GM23248 (cell line): ENCODE results near the gene CHST9. TPM values are rescaled to one million over a fixed set of nuclear protein-coding genes. Genes with fewer than 3 reads are reported as not detected.

Source experiments
- DNase-seq: peaks from one replicate; pipeline ENCODE4 v3.0.0-alpha.2; 2015
- H2AFZ ChIP-seq: fragments of 200-600 bp; sonication (generic); 2 replicates; pipeline ENCODE4 v1.6.1; 2016; ENCODE audit warnings: antibody characterized with exemption
- H3F3A ChIP-seq: fragments of 200-600 bp; sonication (generic); 2 replicates; pipeline ENCODE4 v1.6.1; 2016; ENCODE audit warnings: mild to moderate bottlenecking, antibody characterized with exemption, mixed run types; ENCODE audit not compliant: insufficient read depth
- H3K27ac ChIP-seq: fragments of 200-600 bp; sonication (generic); 2 replicates; pipeline ENCODE4 v1.5.1; 2016; ENCODE audit warnings: mild to moderate bottlenecking
- H3K27me3 ChIP-seq: fragments of 200-600 bp; sonication (generic); replicated peaks from 2 replicates; pipeline ENCODE4 v1.6.1; 2016; ENCODE audit warnings: mild to moderate bottlenecking; ENCODE audit not compliant: insufficient read depth
- H3K36me3 ChIP-seq: fragments of 200-600 bp; sonication (generic); 2 replicates; pipeline ENCODE4 v1.6.1; 2016; ENCODE audit warnings: low read depth, mild to moderate bottlenecking
- H3K4me1 ChIP-seq: fragments of 200-600 bp; sonication (generic); 2 replicates; pipeline ENCODE4 v1.6.1; 2016; ENCODE audit warnings: mild to moderate bottlenecking; ENCODE audit not compliant: insufficient read depth
- H3K4me2 ChIP-seq: fragments of 200-600 bp; sonication (generic); one replicate; pipeline ENCODE4 v1.6.1; 2016; ENCODE audit warnings: mild to moderate bottlenecking; ENCODE audit not compliant: unreplicated experiment
- H3K4me3 ChIP-seq: fragments of 200-600 bp; sonication (generic); 2 replicates; pipeline ENCODE4 v1.5.1; 2016; ENCODE audit warnings: mild to moderate bottlenecking
- H3K79me2 ChIP-seq: fragments of 200-600 bp; sonication (generic); 2 replicates; pipeline ENCODE4 v1.6.1; 2016; ENCODE audit warnings: mild to moderate bottlenecking; ENCODE audit not compliant: insufficient read depth
- H3K9ac ChIP-seq: fragments of 200-600 bp; sonication (generic); 2 replicates; pipeline ENCODE4 v1.6.1; 2016; ENCODE audit warnings: mild to moderate bottlenecking
- H3K9me2 ChIP-seq: fragments of 200-600 bp; sonication (generic); 2 replicates; pipeline ENCODE4 v1.6.1; 2016; ENCODE audit warnings: mixed run types, mild to moderate bottlenecking, moderate library complexity; ENCODE audit not compliant: insufficient read depth
- H3K9me3 ChIP-seq: fragments of 200-600 bp; sonication (generic); one replicate; pipeline ENCODE4 v1.6.1; 2017; ENCODE audit warnings: low read depth
- H4K20me1 ChIP-seq: fragments of 200-600 bp; sonication (generic); 2 replicates; pipeline ENCODE4 v1.6.0; 2016; ENCODE audit not compliant: insufficient read depth
- EZH2 ChIP-seq: fragments of 200-600 bp; sonication (generic); IDR thresholded peaks from 2 replicates; pipeline ENCODE4 v1.6.1; 2018; ENCODE audit warnings: antibody characterized with exemption, mild to moderate bottlenecking; ENCODE audit not compliant: insufficient read depth, poor library complexity, severe bottlenecking
- EZH2phosphoT487 ChIP-seq: fragments of 200-600 bp; sonication (generic); IDR thresholded peaks from 2 replicates; pipeline ENCODE4 v1.6.1; 2018; ENCODE audit warnings: antibody characterized with exemption, moderate library complexity, mild to moderate bottlenecking, low read depth; ENCODE audit not compliant: insufficient read depth
- WGBS, 2 experiments: methylation state at CpG; one replicate each; pipeline ENCODE4 v1.1.6; 2015 to 2017; ENCODE audit warnings: low lambda C conversion rate in 2 of 2, low coverage in 1 of 2; ENCODE audit errors: missing lambda C conversion rate in 2 of 2; 5-methylcytosine and 5-hydroxymethylcytosine counted together
- in situ Hi-C: fragments of 300-500 bp; cut with MboI; formaldehyde crosslinking; loops from 2 replicates; pipeline ENCODE4 v1.15.0; 2020
- polyA plus RNA-seq: library from polyadenylated mRNA; unstranded; fragments of >200 nt; fragmentation: Nextera tagmentation; extraction: Ambion mirVana; gene quantifications from 2 replicates; pipeline ENCODE4 v1.2.1, GENCODE V29; 2016
- total RNA-seq: library from RNA; depleted of rRNA; stranded (reverse); fragments of >200 nt; shearing (Covaris generic); gene quantifications from 2 replicates; pipeline ENCODE4 v1.2.3, GENCODE V29; 2014

CHST9 gene
- total and polyA plus RNA-seq, 2 experiments from 2014 or later: not detected

- Histone ChIP-seq H3K9ac (no peak overlapping the region), H3K4me1 (no peaks in the 10 kb centered on the region), H3K79me2 (no peaks in the 10 kb centered on the region), H3F3A (no peaks in the 10 kb centered on the region), H3K27me3 (no peaks in the 10 kb centered on the region), H2AFZ (no peak overlapping the region), H3K4me2 (no peak overlapping the region), H3K36me3 (no peaks in the 10 kb centered on the region), H3K9me3 (no peaks in the 10 kb centered on the region), H3K9me2 (no peaks in the 10 kb centered on the region), H3K4me3 (no peak overlapping the region), H4K20me1 (no peaks in the 10 kb centered on the region), H3K27ac (no peak overlapping the region)
- TF ChIP-seq EZH2phosphoT487: no peak
- in situ Hi-C loops: no loop called here
- 37 to 41% methylated on average over 7 of the region's 7 CpGs for WGBS, 2 experiments
- DNase-seq: no peak
Measured at GRCh38 chr18:27061488-27062095, 123.5 kb downstream of the CHST9 start.

GRCh38 chr18:27057519-27058234 is 127.4 kb downstream of the CHST9 start:
- H3K9me2 ChIP-seq: no peaks in the 10 kb centered on the region
- H3K36me3 ChIP-seq: no peaks in the 10 kb centered on the region
- H3K27me3 ChIP-seq: no peaks in the 10 kb centered on the region
- no peaks in the 10 kb centered on the region for H3K79me2 ChIP-seq
- no peak overlapping the region for H2AFZ ChIP-seq
- TF ChIP-seq EZH2phosphoT487: no peak
- no peak for TF ChIP-seq EZH2
- DNase-seq: no peak
- no peak overlapping the region for H3K27ac ChIP-seq
- H3K9ac ChIP-seq: no peak overlapping the region
- H3K4me3 ChIP-seq: no peak overlapping the region
- no peaks in the 10 kb centered on the region for H4K20me1 ChIP-seq
- H3K4me1 ChIP-seq: no peaks in the 10 kb centered on the region
- in situ Hi-C loops: no loop called here
- WGBS, 2 experiments: 4% methylated on average over 11 of the region's 11 CpGs
- H3K9me3 ChIP-seq: no peaks in the 10 kb centered on the region
- H3K4me2 ChIP-seq: no peak overlapping the region
- no peaks in the 10 kb centered on the region for H3F3A ChIP-seq

DNA sequence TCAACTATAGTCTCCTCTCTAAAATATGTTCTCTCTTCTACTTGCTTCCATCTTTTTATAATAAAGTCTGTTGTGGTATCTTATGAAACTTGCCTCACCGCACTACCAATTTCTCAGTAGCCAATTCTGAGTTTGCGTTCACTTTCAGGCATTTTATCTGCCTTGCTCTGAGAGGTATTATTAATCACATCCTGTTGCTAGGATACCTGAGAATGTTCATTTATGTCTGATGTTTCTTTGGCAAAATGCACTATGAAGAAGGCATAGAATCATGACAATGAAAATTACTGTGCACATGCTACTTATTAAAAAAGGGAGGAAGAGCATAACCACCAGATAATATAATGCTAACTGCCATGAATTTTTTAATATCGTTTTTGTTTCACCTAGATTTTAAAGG is 130.2 kb downstream of the CHST9 start:
- no peak overlapping the region for H3K27ac ChIP-seq
- H4K20me1 ChIP-seq: no peaks in the 10 kb centered on the region
- no peak overlapping the region for H3K9ac ChIP-seq
- H3K9me2 ChIP-seq: no peaks in the 10 kb centered on the region
- DNase-seq: no peak
- in situ Hi-C loops: no loop called here
- no peak overlapping the region for H3K4me3 ChIP-seq
- H3K79me2 ChIP-seq: no peaks in the 10 kb centered on the region
- H3F3A ChIP-seq: no peaks in the 10 kb centered on the region
- no peaks in the 10 kb centered on the region for H3K4me1 ChIP-seq
- H3K27me3 ChIP-seq: no peaks in the 10 kb centered on the region
- TF ChIP-seq EZH2phosphoT487: no peak
- no peak for TF ChIP-seq EZH2
- 46 to 53% methylated on average over 3 of the region's 3 CpGs for WGBS, 2 experiments
- H3K36me3 ChIP-seq: no peaks in the 10 kb centered on the region
- H3K9me3 ChIP-seq: no peaks in the 10 kb centered on the region
- H3K4me2 ChIP-seq: no peak overlapping the region
- no peak overlapping the region for H2AFZ ChIP-seq

GRCh38 chr18:27049969-27050368 is 135.1 kb downstream of the CHST9 start:
- H3K4me1 ChIP-seq: no peaks in the 10 kb centered on the region
- H3F3A ChIP-seq: no peaks in the 10 kb centered on the region
- no peaks in the 10 kb centered on the region for H4K20me1 ChIP-seq
- H3K27ac ChIP-seq: no peak overlapping the region
- no peak for DNase-seq
- H3K9ac ChIP-seq: no peak overlapping the region
- 6 to 12% methylated on average over 4 of the region's 4 CpGs for WGBS, 2 experiments
- no peaks in the 10 kb centered on the region for H3K27me3 ChIP-seq
- H3K9me2 ChIP-seq: no peaks in the 10 kb centered on the region
- no peak overlapping the region for H2AFZ ChIP-seq
- H3K36me3 ChIP-seq: no peaks in the 10 kb centered on the region
- H3K79me2 ChIP-seq: no peaks in the 10 kb centered on the region
- H3K4me2 ChIP-seq: no peak overlapping the region
- no peak overlapping the region for H3K4me3 ChIP-seq
- TF ChIP-seq EZH2 (no peak), EZH2phosphoT487 (no peak)
- no peaks in the 10 kb centered on the region for H3K9me3 ChIP-seq
- in situ Hi-C loops: no loop called here
